HG02884 (cell line): ENCODE results near the gene TCF7L1.

Experiments
- ATAC-seq: cut with Tn5 transposase; IDR thresholded peaks from one replicate; pipeline ENCODE4 v1.9.1; 2021; ENCODE audit warnings: mild to moderate bottlenecking, moderate library complexity; ENCODE audit not compliant: unreplicated experiment

TCF7L1 gene

GRCh38 chr2:85273738-85274731, 140.8 kb downstream of the TCF7L1 start:
- ATAC-seq = no peak

DNA sequence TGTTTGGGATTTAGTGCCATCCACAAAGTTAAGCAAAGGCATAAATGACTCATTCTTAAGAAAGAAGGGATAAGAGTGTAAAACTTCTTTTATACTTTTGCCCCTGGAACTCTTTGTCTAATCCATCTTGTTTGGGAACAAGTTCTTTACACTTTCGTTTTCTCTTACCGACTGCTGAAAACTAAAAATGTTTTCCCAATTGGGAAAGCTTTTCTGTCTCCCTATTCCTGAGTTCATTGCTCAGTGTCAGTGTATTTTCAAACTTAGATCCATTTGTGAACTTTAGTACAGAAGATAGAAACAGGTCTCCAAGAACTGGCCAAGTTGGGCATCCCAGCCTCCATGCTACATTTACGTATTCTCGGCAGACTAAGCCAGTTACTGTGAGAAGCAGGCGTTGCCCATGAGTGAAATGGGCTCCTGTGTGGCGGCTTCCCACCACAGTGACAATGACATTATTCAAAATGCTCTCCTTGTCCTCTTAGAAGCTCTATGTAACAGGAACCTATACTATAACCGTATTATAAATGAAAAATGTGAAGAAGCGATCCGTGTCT, 142.9 kb downstream of the TCF7L1 start:
- ATAC-seq = no peak

- no peak for ATAC-seq
Measured at GRCh38 chr2:85276571-85277118, 143.5 kb downstream of the TCF7L1 start.

- ATAC-seq = no peak
Measured at GRCh38 chr2:85277416-85278158, 144.4 kb downstream of the TCF7L1 start.

GRCh38 chr2:85278361-85278760, 145.2 kb downstream of the TCF7L1 start:
- no peak for ATAC-seq

DNA sequence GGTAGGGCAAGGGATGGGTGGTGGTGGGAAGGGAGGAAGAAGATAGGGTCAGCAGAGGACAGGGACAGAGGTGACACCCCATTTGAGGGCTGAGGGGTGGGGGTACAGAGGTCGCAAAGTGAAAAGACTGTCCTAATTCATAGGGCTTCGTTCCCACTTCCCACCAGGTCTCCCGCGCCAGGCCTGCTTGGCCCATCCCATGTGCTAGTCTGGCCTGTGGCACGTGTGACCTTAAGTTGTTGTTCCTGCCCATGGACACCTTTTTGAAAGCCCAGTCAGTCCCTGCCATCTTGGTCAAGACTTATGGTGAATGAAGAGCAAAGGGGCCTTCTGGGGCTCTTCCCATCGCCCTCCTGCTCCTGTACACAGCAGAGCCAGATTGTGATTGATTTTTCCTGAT, 148.4 kb downstream of the TCF7L1 start:
- no peak for ATAC-seq

- no peak for ATAC-seq
Measured at GRCh38 chr2:85282914-85283313, 149.7 kb downstream of the TCF7L1 start.

- no peak for ATAC-seq
Measured at GRCh38 chr2:85283641-85284040, 150.4 kb downstream of the TCF7L1 start.

- ATAC-seq = no peak
Measured at GRCh38 chr2:85286918-85287317, 153.7 kb downstream of the TCF7L1 start.

DNA sequence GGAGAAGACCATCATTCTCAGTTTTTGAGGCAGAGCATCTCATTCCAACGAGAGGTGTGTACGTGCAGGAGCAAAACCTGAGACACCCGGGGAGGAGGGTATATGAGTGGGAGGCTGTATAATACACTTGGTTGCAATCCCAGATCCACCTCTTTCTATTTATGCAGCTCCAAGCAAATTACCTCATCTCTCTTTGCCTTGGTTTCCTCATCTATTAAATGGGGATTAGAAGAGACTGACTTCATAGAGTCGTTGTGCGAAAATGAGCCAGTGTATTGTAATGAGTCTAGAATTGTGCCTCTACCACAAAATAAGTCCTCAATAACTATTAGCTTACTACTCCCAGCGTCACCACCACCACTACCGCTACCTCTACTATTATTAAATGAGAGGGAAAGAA, 154.5 kb downstream of the TCF7L1 start:
- no peak for ATAC-seq

DNA sequence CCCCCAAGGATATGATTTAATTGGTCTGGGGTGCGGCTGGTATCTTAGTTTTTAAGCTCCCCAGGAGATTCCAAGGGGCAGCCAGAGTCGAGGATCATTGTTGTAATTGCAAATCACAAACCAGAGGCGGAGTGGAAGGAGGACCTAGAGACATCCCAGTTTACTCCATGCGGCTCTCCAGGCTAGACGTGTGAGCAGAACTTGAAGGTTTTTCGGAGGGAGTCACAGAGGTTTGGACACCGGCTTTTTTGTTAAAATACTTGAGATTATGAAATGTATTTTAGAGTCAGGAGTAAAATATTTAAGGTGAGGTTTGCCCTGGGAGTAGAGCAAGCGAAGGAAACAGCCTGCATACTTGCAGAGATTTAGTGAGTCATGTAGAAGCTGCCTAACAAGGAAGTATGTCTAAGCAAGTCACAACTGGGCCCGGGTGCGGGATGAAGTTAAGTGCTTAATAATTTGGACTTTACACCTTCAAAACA, 155.1 kb downstream of the TCF7L1 start:
- ATAC-seq = no peak

- ATAC-seq = no peak
Measured at GRCh38 chr2:85291425-85292023, 158.3 kb downstream of the TCF7L1 start.

GRCh38 chr2:85302121-85302520, 168.9 kb downstream of the TCF7L1 start:
- no peak for ATAC-seq

- no peak for ATAC-seq
Measured at GRCh38 chr2:85303780-85304531, 170.8 kb downstream of the TCF7L1 start.

- ATAC-seq = no peak
Measured at GRCh38 chr2:85307527-85307897, 174.3 kb downstream of the TCF7L1 start.

DNA sequence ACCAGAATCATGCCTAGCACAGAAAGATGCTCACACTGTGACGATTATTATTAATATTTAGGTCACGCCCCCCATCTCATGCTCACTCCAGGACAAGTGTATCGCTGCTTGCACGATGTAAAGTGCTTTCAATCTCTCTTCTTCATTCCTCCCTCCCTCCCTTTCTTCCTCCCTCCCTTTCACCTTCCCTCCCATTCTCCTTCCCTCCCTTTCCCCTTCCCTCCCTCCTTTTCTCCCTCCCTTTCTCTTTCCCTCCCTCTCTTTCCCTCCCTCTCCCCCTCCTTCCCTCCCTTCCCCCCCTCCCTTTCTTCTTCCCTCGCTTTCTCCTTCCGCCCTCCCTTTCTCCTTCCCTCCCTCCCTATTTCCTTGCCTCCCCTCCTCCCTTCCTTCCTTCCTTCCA, 175.0 kb downstream of the TCF7L1 start:
- no peak for ATAC-seq

- no peak for ATAC-seq
Measured at GRCh38 chr2:85308896-85309555, 175.8 kb downstream of the TCF7L1 start.

DNA sequence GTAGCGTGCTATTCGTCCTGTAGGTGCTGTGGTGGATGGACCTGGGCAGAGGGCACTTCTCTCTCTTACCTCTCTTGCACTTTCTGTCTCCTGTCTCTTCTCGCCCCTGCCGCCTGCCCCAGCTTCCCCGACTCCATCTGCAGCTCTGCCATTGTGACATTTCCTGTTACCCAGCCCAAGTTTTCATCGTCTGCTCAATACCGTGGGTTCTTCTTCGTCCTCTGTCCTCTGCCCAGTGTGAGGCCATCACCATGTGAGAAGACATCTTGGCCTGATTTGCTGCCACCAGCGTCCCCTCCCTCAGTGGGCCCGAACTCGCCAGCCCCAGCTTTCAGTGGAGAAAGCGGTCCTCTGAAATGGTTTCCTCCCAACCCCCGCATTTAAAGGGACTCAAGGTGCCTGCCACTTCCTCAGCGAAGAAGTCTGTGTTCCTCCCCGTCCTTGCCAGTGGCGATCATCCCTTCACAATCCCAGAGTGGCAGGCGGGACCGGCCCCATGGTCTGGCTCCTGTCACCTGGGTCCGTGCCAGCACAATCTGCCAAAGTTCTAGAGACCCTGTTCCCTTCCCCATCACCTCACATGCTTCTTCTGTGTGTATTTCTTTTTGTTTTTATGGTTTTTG, 176.6 kb downstream of the TCF7L1 start:
- no peak for ATAC-seq

DNA sequence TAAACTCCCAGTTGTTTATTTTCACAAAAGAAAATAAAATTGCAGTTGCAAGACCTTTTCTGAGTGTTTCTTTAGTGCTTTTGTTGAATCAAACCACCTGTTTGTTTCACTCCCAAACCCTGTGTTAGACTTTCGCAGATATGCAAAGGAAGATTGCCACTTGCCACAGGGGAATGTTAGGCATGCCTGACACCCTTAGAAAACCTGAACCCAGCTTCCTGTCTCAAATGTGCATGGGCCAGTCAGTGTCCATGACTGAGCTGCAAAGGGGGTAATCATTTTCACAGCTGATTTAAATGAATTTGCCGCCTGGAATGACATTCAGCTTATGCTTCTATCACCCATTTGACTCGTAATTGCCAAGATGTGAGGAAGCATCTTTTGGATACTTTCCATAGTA, 177.1 kb downstream of the TCF7L1 start:
- ATAC-seq = no peak
